Activated T-cell treated with anti-CD3 and anti-CD28 coated beads for 24 hours (primary cell): ENCODE data around the gene TEX29.

ENCODE experiments used
- DNase-seq: peaks from one replicate; pipeline ENCODE4 v3.0.0-alpha.2; 2020; ENCODE audit warnings: low read depth

The TEX29 gene

DNA sequence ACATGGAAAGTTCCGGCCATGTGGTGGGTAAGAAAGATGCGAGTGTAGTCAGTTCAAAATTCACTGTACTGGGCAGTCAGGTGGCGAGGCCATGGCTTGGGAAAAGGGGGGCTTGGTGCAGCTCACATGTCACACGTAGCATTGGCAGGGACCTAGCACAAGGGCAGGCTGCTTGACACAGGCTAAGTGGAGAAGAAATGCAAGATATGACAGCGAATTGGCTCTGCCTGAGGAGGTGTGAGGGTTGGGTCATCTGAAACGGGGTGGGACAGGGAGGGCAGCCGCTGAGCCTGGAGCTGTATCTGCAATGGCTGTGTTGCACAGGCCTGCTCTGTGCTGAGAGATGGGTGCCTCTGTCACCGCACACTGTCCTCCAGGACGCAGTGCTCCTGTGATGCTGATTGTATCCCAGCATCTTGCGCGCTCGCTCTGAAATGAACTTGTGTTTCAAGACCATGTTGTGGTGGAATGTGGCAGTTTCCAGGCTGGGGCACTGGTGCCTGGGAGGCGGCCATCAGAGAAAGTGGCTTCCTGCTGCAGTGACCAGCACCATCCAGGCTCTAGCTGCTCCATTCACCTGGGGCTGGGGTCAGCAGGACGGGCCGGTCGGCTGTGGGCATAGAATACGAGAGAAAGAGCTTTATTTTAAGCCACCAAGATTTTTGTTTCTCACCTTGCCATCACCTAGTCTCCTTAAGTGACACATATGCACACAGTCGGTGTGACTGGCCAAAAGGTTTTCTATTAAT, 70.3 kb downstream of the TEX29 start:
- DNase-seq, result no peak

DNA sequence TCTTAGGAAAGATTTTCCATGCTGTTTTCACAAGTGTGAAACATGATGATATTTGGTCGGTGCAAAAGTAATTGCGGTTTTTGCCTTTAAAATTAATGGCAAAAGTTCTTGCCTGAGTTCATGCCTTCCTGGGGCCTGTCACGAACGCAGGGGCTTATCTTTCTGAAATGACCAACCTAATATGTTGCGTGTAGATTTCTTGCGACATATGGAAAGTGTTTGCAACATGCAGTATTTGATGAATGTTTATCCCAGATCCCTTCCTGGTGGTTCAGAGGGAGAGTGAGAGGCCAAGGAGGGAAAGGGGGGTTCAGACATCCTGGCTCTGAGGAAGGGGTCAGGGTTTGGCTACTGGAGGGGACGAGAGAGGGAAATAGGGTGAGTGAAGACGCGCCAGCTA, 72.0 kb downstream of the TEX29 start:
- no peak for DNase-seq

DNA sequence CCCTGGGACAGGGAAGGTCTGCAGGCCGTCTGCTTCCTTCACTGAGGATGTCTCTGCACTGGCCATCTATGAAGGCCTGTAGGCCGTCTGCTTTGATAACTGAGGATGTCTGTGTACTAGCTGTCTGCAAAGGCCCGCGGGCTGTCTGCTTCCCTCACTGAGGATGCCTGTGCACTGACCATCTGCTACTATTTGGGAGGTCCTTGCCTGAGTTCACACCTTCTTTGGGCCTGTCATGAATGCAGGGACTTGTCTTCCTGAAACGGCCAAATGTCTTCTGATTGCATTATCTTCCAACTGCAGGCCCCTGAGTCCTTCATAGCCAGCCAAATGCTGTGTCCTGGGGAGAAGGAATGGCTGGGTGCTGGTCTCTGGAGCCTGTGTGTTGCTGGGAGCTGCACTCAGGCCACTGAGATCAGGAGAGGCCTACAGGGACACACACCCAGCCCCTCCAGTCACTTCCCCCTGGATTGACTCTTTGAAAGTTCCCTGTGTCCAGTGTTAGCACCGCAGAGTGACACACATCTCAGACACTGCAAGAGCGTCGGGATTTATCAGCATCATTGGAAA, 72.9 kb downstream of the TEX29 start:
- DNase-seq, result no peak
